ENCODE data around the gene MVK. TPM values are rescaled to one million over a fixed set of nuclear protein-coding genes. Genes with fewer than 3 reads are reported as not detected.

Gene MVK
- total and polyA plus RNA-seq, 2 experiments from 2014 or later: 16.7 to 40.1 TPM

DNA sequence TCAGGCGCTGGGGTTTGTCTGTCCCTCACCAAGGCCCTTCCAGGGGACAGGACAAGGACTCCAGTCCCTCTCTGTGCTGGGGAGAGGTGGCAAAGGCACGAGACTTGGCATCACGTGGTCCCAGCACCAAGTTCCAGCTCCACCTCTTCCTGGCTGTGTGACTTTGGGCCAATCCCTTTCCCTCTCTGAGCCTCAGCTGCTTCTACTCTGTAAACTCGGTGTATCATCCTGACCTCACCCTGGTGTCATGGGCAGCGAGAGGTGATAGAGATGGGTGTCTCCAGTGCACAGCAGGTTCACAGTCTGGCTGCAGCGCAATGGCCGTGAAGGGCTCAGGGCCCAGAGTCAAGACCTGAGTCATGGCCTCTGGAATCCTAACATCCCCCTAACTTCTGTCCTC lies 54.0 kb downstream of the MVK start:
- Mint-ChIP-seq H3K27me3 (ENCODE audit: insufficient read depth, low read depth, poor library complexity) (peaks cover 3% of the 10 kb centered on the region), H3K27ac (peak overlapping the region; percentile 71; the same call in 1 of the 2 replicates), H3K4me3 (no peak overlapping the region), H3K4me1 (peaks cover 9% of the 10 kb centered on the region), H3K9me3 (no peaks in the 10 kb centered on the region; the same call in 2 of the 3 replicates), H3K36me3 (ENCODE audit: low read depth) (no peaks in the 10 kb centered on the region; the same call in 1 of the 3 replicates)
- no peaks in the 10 kb centered on the region for H3K79me2 ChIP-seq (replicated peaks; ENCODE audit: insufficient read depth)
- H3K36me3 ChIP-seq (ENCODE audit: insufficient read depth): no peaks in the 10 kb centered on the region
- H2AFZ ChIP-seq: no peak overlapping the region
- DNase-seq (ENCODE audit: low spot score) (no peak), ATAC-seq (no peak)
- H3K27ac ChIP-seq (ENCODE audit: low read depth): no peak overlapping the region
- no peaks in the 10 kb centered on the region for H3K9me2 ChIP-seq (ENCODE audit: insufficient read depth)
- H3F3A ChIP-seq (replicated peaks; ENCODE audit: low read depth): no peaks in the 10 kb centered on the region
- no peaks in the 10 kb centered on the region for H4K20me1 ChIP-seq (replicated peaks; ENCODE audit: insufficient read depth)
- peaks cover 6% of the 10 kb centered on the region; the same call in 1 of the 2 replicates for H3K4me1 ChIP-seq (ENCODE audit: insufficient read depth)
- no peaks in the 10 kb centered on the region for H3K27me3 ChIP-seq (ENCODE audit: insufficient read depth)
- TF ChIP-seq EZH2 (IDR thresholded peaks at IDR 0.05; ENCODE audit: low read depth, unreplicated experiment): no peak
- no peak overlapping the region for H3K4me2 ChIP-seq
- no peak overlapping the region for H3K4me3 ChIP-seq

DNA sequence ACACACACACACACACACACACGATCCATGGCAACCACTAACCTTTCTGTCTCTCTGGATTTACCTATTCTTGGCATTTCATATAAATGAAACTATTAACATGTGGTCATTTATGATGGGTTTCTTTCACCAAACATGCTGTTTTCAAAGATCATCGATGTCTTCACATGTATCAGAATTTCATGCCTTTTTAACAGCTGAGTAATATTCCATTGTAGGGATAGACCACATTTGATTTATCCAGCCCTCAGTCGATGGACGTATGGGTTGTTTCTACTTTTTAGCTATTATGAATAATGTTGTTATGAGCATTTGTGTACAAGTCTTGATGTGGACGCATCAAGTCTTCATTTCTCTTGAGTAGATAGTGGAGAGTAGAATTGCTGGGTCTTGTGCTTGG lies 56.5 kb downstream of the MVK start:
- peaks cover 11% of the 10 kb centered on the region for H3K9me3 Mint-ChIP-seq
- DNase-seq (ENCODE audit: low spot score) (no peak), ATAC-seq (no peak)
- H3K36me3 ChIP-seq (ENCODE audit: insufficient read depth): no peaks in the 10 kb centered on the region
- TF ChIP-seq CREB1 (CRISPR knock-in tag; IDR thresholded peaks at IDR 0.05; ENCODE audit: low read depth): no peak
- TF ChIP-seq REST (IDR thresholded peaks at IDR 0.05; ENCODE audit: unreplicated experiment): no peak
- TF ChIP-seq ZNF114 (CRISPR knock-in tag; IDR thresholded peaks at IDR 0.05): no peak
- TF ChIP-seq, protein P1, sequence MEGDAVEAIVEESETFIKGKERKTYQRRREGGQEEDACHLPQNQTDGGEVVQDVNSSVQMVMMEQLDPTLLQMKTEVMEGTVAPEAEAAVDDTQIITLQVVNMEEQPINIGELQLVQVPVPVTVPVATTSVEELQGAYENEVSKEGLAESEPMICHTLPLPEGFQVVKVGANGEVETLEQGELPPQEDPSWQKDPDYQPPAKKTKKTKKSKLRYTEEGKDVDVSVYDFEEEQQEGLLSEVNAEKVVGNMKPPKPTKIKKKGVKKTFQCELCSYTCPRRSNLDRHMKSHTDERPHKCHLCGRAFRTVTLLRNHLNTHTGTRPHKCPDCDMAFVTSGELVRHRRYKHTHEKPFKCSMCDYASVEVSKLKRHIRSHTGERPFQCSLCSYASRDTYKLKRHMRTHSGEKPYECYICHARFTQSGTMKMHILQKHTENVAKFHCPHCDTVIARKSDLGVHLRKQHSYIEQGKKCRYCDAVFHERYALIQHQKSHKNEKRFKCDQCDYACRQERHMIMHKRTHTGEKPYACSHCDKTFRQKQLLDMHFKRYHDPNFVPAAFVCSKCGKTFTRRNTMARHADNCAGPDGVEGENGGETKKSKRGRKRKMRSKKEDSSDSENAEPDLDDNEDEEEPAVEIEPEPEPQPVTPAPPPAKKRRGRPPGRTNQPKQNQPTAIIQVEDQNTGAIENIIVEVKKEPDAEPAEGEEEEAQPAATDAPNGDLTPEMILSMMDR (conservative IDR thresholded peaks at IDR 0.05; ENCODE audit: low read depth in 2 of 2): no peak
- no peak for TF ChIP-seq ZNF462 (CRISPR knock-in tag; IDR thresholded peaks at IDR 0.05)
- no peak for TF ChIP-seq EZH2 (IDR thresholded peaks at IDR 0.05; ENCODE audit: low read depth, unreplicated experiment)
- no peak for TF ChIP-seq STAT1 (IDR thresholded peaks at IDR 0.05; ENCODE audit: unreplicated experiment)
- no peak for TF ChIP-seq POLR2AphosphoS5 (IDR thresholded peaks at IDR 0.05; ENCODE audit: low read depth)
- peaks cover 8% of the 10 kb centered on the region for H3K36me3 Mint-ChIP-seq (ENCODE audit: low read depth)
- H3K27me3 Mint-ChIP-seq (ENCODE audit: insufficient read depth, low read depth, poor library complexity): peaks cover 3% of the 10 kb centered on the region
- H3K4me2 ChIP-seq: no peak overlapping the region
- H3K4me1 ChIP-seq (ENCODE audit: insufficient read depth): peaks cover 6% of the 10 kb centered on the region; the same call in 1 of the 2 replicates
- H3K9me2 ChIP-seq (ENCODE audit: insufficient read depth): no peaks in the 10 kb centered on the region
- no peak overlapping the region; the same call in 2 of the 3 replicates for H3K4me3 Mint-ChIP-seq
- H3K27ac Mint-ChIP-seq: no peak overlapping the region
- no peak overlapping the region for H3K4me3 ChIP-seq
- no peak overlapping the region for H2AFZ ChIP-seq
- H3K4me1 Mint-ChIP-seq: peaks cover 9% of the 10 kb centered on the region
- no peaks in the 10 kb centered on the region for H3K79me2 ChIP-seq (replicated peaks; ENCODE audit: insufficient read depth)
- no peaks in the 10 kb centered on the region for H3F3A ChIP-seq (replicated peaks; ENCODE audit: low read depth)
- no peak overlapping the region for H3K27ac ChIP-seq (ENCODE audit: low read depth)
- H3K27me3 ChIP-seq (ENCODE audit: insufficient read depth): no peaks in the 10 kb centered on the region
- no peaks in the 10 kb centered on the region for H4K20me1 ChIP-seq (replicated peaks; ENCODE audit: insufficient read depth)
